SK-N-SH treated with all-trans-retinoic acid at 6 μM for 48 hours (cell line): ENCODE data around the gene SRPK2.

Experiments
- ARNTL ChIP-seq: fragments of 450-650 bp; formaldehyde crosslinking; IDR thresholded peaks from 2 replicates; pipeline ENCODE4 v1.5.0; 2020; ENCODE audit warnings: low read depth, mild to moderate bottlenecking, moderate library complexity, borderline replicate concordance
- ESRRG ChIP-seq: fragments of 250-450 bp; sonication (Bioruptor Pico); IDR thresholded peaks from 2 replicates; pipeline ENCODE4 v1.6.1; 2021; ENCODE audit warnings: mild to moderate bottlenecking
- SNAI2 ChIP-seq: fragments of 250-450 bp; sonication (Bioruptor Pico); IDR thresholded peaks from 2 replicates; pipeline ENCODE4 v1.5.0; 2020; ENCODE audit warnings: mild to moderate bottlenecking, moderate library complexity
- TCF4 ChIP-seq: fragments of 250-450 bp; sonication (Bioruptor Pico); IDR thresholded peaks from 2 replicates; pipeline ENCODE4 v1.8.0; 2021; ENCODE audit warnings: mild to moderate bottlenecking, moderate library complexity, borderline replicate concordance
- TF ChIP-seq, protein P1 (sequence below): fragments of 250-450 bp; sonication (Bioruptor Pico); IDR thresholded peaks from 2 replicates; pipeline ENCODE4 v1.8.0; 2020; ENCODE audit warnings: mild to moderate bottlenecking, moderate library complexity, borderline replicate concordance
- TF ChIP-seq, protein P2 (sequence below): fragments of 250-450 bp; sonication (Bioruptor Pico); IDR thresholded peaks from 2 replicates; pipeline ENCODE4 v1.5.1; 2020; ENCODE audit warnings: low read depth, mild to moderate bottlenecking, moderate library complexity
- TF ChIP-seq, protein P3 (sequence below): fragments of 250-450 bp; sonication (Bioruptor Pico); IDR thresholded peaks from 2 replicates; pipeline ENCODE4 v1.5.1; 2021; ENCODE audit warnings: mild to moderate bottlenecking, moderate library complexity

DNA sequence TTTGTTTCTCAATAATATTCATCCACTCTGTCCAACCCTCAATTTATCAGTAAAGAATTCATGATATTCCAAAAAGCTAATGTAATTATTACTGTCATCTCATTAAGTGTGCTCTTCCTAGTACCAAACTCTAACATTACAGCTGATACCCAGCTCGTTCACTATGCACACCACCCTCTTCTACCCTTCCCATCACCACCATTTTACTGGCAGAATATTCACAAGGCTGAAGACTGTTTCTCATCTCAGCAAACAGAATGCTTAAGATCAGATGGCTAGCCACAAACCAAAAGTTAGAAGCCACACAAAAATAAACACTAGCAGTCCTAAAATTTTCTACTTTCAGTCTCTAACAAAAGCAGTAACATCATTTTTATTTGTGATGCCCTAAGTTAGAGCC lies 121.5 kb downstream of the SRPK2 start:
- TF ChIP-seq, protein P1, sequence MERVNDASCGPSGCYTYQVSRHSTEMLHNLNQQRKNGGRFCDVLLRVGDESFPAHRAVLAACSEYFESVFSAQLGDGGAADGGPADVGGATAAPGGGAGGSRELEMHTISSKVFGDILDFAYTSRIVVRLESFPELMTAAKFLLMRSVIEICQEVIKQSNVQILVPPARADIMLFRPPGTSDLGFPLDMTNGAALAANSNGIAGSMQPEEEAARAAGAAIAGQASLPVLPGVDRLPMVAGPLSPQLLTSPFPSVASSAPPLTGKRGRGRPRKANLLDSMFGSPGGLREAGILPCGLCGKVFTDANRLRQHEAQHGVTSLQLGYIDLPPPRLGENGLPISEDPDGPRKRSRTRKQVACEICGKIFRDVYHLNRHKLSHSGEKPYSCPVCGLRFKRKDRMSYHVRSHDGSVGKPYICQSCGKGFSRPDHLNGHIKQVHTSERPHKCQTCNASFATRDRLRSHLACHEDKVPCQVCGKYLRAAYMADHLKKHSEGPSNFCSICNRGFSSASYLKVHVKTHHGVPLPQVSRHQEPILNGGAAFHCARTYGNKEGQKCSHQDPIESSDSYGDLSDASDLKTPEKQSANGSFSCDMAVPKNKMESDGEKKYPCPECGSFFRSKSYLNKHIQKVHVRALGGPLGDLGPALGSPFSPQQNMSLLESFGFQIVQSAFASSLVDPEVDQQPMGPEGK (CRISPR knock-in tag) = no peak
- TF ChIP-seq ESRRG (CRISPR knock-in tag) = no peak
- TF ChIP-seq SNAI2 (CRISPR knock-in tag) = no peak
- TF ChIP-seq TCF4 (CRISPR knock-in tag) = no peak
- no peak for TF ChIP-seq ARNTL (CRISPR knock-in tag)
- TF ChIP-seq, protein P2, sequence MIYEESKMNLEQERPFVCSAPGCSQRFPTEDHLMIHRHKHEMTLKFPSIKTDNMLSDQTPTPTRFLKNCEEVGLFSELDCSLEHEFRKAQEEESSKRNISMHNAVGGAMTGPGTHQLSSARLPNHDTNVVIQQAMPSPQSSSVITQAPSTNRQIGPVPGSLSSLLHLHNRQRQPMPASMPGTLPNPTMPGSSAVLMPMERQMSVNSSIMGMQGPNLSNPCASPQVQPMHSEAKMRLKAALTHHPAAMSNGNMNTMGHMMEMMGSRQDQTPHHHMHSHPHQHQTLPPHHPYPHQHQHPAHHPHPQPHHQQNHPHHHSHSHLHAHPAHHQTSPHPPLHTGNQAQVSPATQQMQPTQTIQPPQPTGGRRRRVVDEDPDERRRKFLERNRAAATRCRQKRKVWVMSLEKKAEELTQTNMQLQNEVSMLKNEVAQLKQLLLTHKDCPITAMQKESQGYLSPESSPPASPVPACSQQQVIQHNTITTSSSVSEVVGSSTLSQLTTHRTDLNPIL (CRISPR knock-in tag) = no peak
- TF ChIP-seq, protein P3, sequence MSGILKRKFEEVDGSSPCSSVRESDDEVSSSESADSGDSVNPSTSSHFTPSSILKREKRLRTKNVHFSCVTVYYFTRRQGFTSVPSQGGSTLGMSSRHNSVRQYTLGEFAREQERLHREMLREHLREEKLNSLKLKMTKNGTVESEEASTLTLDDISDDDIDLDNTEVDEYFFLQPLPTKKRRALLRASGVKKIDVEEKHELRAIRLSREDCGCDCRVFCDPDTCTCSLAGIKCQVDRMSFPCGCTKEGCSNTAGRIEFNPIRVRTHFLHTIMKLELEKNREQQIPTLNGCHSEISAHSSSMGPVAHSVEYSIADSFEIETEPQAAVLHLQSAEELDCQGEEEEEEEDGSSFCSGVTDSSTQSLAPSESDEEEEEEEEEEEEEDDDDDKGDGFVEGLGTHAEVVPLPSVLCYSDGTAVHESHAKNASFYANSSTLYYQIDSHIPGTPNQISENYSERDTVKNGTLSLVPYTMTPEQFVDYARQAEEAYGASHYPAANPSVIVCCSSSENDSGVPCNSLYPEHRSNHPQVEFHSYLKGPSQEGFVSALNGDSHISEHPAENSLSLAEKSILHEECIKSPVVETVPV = no peak
